Measurements from ENCODE around the gene UBE2QL1.

The UBE2QL1 gene

GRCh38 chr5:6539060-6539459, 90.4 kb downstream of the UBE2QL1 start:
- no peak for DNase-seq (ENCODE audit: low read depth)

GRCh38 chr5:6540111-6540827, 91.6 kb downstream of the UBE2QL1 start:
- DNase-seq (ENCODE audit: low read depth): no peak

- DNase-seq (ENCODE audit: low read depth): no peak
Measured at GRCh38 chr5:6541256-6542013, 92.8 kb downstream of the UBE2QL1 start.

GRCh38 chr5:6542421-6543345, 94.0 kb downstream of the UBE2QL1 start:
- no peak for DNase-seq (ENCODE audit: low read depth)

GRCh38 chr5:6543346-6543730, 94.7 kb downstream of the UBE2QL1 start:
- DNase-seq (ENCODE audit: low read depth): no peak

GRCh38 chr5:6543830-6544560, 95.3 kb downstream of the UBE2QL1 start:
- no peak for DNase-seq (ENCODE audit: low read depth)

All from stimulated activated CD8-positive, alpha-beta memory T cell treated with anti-CD3 and anti-CD28 coated beads, Interleukin-7, amount 100 ng/mL, for 24 hours (primary cell).